DLD1 (cell line): Measurements from ENCODE around the gene FUT4.
"Not testable (repeated sequence)": the region's sequence is repeated elsewhere in the genome, so short reads cannot be mapped to it uniquely, and the experiment has no call there.

ENCODE experiments used
- in situ Hi-C: cut with HindIII; loops from 2 replicates; pipeline ENCODE4 v1.10.0; 2017; ENCODE audit warnings: low sequenced_read_pairs

Gene FUT4

GRCh38 chr11:94532211-94532610 is 11.5 kb upstream of the FUT4 start:
- in situ Hi-C loops = loop anchor here (5.0 kb wide), 1 partner anchor 80 kb away; no protein-coding TSS in a partner anchor

DNA sequence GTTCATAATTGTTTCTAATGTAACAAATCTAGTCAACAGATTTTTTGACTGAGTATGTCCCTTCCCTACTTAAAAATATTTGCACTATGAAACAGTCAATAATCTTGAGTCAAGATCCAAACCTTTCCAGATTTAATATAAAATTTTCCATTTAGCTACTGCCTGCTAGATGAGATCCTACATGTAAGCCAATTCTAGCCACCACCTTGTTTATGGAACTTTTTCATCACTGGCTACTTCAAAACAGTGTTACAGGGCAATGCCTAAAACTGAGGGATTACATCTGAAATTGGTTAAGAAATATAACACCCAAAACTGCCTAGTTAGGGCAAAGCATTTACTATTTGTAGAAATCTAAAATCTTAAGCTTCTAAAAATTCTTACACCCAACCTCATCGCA is 10.5 kb upstream of the FUT4 start:
- in situ Hi-C loops = loop anchor here (5.0 kb wide), 1 partner anchor 79 kb away; no protein-coding TSS in a partner anchor

DNA sequence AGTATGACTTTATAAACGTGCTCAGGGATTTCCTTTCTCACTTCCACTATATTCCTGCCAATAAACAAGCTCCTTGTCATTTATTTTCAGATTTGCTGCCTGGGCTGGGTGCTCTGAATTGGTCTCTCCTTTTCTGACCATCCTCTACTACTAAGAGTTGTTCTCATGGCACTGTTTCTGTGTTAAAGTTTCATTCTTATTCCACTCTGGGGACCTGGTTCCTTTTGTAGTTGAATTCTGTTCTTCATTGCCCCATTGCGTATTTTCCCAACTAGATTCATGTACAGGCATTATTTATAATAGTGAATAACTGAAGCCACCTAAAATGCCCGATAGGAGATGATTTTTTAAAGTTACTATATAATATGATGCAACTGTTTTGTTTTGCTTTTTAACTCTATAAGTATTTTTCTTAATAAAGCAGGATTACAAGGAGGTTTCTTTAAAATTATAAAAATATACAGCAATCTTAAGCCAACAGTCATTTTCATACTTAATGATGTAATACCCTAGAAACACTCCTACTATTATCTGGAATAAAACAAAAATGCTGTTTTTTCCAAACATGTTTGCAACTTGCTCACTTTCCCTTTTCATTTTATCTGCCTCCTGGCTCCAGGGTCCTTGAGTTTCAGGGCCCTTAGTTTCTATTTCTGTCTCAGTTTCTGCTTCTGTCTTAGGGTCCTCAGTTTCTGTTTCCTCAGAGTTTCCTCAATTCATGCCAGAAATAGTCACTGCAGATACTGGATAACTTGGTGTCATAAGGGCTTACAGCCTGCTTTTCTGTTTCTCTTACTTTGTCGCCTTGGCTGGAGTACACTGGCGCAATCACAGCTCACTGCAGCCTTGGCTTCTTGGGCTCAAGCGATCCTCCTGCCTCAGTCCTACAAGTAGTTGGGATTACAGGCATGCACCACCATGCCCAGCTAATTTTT is 9.8 kb upstream of the FUT4 start:
- in situ Hi-C loops = loop anchor here (5.0 kb wide), 1 partner anchor 78 kb away; no protein-coding TSS in a partner anchor

DNA sequence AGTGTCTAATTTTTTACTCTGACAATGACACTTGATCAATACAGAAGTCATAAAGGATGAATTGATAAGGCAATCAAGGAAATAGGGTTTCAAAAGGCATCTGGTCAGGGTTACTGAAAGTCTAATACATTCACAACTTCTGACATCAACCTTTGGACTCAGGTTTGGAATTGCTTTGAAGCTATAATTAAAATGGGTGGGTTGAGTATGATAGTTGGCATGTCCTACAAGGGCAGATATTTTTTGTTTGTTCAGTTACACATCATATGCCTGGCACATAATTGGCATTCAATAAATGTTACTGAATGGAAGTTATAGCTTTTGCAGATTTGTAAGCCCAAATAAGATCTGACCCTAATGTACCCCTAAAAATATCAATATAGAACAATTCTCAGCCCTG is 7.3 kb upstream of the FUT4 start:
- in situ Hi-C loops = no loop called here

DNA sequence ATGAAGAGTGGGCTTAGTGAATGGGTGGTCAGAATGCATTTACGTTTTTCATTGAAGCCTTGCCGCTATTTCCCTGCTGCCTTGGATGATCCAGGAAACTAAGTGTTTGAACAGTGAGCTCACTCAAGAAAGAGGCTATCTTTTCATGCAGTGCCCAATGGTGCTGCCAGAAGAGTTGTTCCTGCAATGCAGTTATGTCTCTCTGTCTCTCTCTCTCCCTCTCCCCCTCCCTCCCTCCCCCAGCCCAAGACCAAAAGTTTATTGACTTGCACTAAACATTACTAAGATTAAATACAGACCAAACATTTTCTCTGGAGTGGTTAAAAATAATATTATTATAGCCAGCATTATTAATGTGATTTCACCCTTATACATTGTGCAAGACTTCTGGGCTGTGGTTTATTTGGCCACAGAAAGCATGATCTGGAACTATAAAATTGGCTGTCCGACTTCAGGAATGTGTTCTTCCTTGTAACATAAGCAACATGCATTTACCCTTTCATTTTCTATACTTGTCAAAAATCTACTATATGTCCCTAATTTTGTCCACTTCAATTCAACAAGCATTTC is 6.6 kb upstream of the FUT4 start:
- in situ Hi-C loops = no loop called here

GRCh38 chr11:94539420-94539819 is 4.3 kb upstream of the FUT4 start:
- in situ Hi-C loops = no loop called here

GRCh38 chr11:94544646-94545263 is 1.0 kb downstream of the FUT4 start:
- in situ Hi-C loops = no loop called here

GRCh38 chr11:94545264-94546161 is 1.8 kb downstream of the FUT4 start:
- in situ Hi-C loops = no loop called here

DNA sequence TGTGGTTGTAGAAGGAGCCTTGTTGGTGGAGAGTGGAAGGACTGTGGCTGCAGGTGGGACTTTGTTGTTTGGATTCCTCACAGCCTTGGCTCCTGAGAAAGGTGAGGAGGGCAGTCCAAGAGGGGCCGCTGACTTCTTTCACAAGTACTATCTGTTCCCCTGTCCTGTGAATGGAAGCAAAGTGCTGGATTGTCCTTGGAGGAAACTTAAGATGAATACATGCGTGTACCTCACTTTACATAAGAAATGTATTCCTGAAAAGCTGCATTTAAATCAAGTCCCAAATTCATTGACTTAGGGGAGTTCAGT is 2.4 kb downstream of the FUT4 start:
- in situ Hi-C loops = no loop called here

DNA sequence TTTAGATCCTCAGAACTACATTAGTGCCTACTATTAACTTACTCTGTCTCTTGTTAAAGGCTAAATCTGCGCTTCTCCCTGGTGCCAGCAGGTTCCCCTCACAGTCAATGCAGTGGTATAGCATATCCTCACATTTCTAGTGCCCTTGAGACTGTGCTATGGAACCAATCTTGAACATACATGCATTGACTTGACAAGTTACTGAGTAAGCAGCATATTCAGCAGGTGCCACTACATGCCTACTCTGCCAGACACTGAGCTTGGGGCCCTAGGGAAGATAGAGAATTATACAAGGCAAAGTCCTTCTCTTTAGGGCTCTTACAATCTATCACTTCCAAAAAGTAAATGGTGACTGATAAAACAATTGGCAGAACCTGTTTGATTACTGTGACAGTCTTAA is 3.2 kb downstream of the FUT4 start:
- in situ Hi-C loops = no loop called here

GRCh38 chr11:94549146-94549545 is 5.4 kb downstream of the FUT4 start:
- in situ Hi-C loops = no loop called here

- in situ Hi-C loops = no loop called here
Measured at GRCh38 chr11:94550513-94550912, 6.8 kb downstream of the FUT4 start.

DNA sequence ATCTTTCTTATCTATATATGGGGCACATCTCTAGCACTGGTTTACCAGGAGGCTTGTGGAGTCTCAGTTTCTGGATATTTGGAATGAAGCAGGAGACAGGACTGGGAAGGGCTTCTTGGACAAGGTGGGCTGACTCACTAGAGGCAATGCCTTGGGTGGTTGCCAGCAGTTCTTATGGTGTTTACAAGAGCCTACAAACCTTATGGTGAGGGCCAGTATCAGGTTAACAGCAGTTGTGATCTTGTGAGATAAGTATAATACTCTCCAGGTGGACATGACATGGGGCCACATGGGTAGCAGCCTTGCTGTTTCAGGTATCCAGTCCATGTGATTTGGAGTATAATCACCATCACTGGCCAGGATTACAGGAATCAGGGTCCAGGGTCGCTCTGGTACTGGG is 10.2 kb downstream of the FUT4 start:
- in situ Hi-C loops = no loop called here

- in situ Hi-C loops = not testable (repeated sequence)
Measured at GRCh38 chr11:94555752-94556329, 12.1 kb downstream of the FUT4 start.

DNA sequence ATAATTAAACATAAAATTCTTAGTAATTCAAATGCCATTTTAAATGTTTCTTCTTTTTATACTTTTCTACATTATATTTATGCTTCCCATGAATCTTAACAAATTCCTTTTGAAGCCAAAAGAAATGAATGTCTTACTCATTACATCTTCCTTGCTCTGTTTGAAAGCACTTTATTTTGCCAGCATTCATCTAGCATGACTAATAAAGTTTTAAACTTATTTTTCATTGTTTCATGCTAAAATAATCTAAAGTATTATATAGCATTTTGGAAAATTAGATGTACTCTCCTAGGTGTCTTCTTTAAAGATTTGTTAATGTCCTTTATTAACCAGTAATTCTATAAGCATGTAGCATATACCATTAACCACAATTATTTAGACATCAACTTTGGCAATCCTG is 13.7 kb downstream of the FUT4 start:
- in situ Hi-C loops = no loop called here

GRCh38 chr11:94557992-94558391 is 14.3 kb downstream of the FUT4 start:
- in situ Hi-C loops = no loop called here

GRCh38 chr11:94558468-94558867 is 14.7 kb downstream of the FUT4 start:
- in situ Hi-C loops = no loop called here

- in situ Hi-C loops = no loop called here
Measured at GRCh38 chr11:94558932-94559331, 15.2 kb downstream of the FUT4 start.

GRCh38 chr11:94559361-94559760 is 15.6 kb downstream of the FUT4 start:
- in situ Hi-C loops = no loop called here

DNA sequence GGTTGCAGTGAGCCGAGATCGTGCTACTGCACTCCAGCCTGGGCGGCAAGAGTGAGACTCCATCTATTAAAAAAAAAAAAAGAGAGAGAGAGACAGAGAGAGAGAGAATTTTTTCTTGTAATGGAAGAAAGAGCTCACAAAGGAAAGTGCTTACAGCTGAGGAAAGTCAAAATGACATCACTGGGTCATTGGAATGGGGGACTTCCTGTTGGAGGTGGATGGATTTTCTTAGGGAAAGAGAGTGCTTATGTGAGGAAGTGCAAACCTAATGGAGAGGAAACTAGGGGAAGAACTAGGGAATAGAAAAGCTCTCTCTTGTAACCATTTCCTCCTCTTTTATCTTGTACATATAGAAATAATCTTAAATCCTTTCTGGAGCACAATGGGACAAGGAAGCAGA is 17.1 kb downstream of the FUT4 start:
- in situ Hi-C loops = no loop called here
